ENCODE data around the gene RNF186.
"Not testable (repeated sequence)": the region's sequence is repeated elsewhere in the genome, so short reads cannot be mapped to it uniquely, and the experiment has no call there.

DNA sequence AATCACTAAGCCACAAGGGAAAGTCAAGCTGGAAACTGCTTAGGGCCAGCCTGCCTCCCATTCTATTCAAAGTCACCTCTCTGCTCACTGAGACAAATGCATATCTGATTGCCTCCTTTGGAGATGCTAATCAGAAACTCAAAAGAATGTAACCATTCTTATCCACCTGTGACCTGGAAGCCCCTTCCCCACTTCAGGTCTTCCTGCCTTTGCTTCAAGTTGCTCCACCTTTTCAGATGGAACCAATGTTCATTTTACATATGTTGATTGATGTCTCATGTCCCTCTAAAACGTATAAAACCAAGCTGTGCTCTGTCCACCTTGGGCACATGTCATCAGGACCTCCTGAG is 1.6 kb upstream of the RNF186 start:
- not testable (repeated sequence) for TF ChIP-seq CTCF (IDR thresholded peaks at IDR 0.05); EP300 (IDR thresholded peaks at IDR 0.05; ENCODE audit: borderline replicate concordance in 1 of 2, low read depth in 1 of 2, low read length in 1 of 2); IRF3 (IDR thresholded peaks at IDR 0.05; ENCODE audit: low read depth, low read length); RFX5 (IDR thresholded peaks at IDR 0.05; ENCODE audit: low read length); RXRA (IDR thresholded peaks at IDR 0.05; ENCODE audit: borderline replicate concordance, low read depth); REST (IDR thresholded peaks at IDR 0.05; ENCODE audit: low read depth, low read length); POLR2AphosphoS5 (IDR thresholded peaks at IDR 0.05; ENCODE audit: low read depth, low read length); TEAD4 (IDR thresholded peaks at IDR 0.05; ENCODE audit: borderline replicate concordance, insufficient read depth); FOXJ3 (CRISPR knock-in tag; IDR thresholded peaks at IDR 0.05); SIN3A (IDR thresholded peaks at IDR 0.05; ENCODE audit: borderline replicate concordance, low read depth, low read length)
- TF ChIP-seq, protein P1, sequence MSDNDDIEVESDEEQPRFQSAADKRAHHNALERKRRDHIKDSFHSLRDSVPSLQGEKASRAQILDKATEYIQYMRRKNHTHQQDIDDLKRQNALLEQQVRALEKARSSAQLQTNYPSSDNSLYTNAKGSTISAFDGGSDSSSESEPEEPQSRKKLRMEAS (IDR thresholded peaks at IDR 0.05; ENCODE audit: low read depth) = not testable (repeated sequence)

Data from SK-N-SH (cell line).